ENCODE results near the gene CPHXL2. TPM values are rescaled to one million over a fixed set of nuclear protein-coding genes. Genes with fewer than 3 reads are reported as not detected.
A peak's percentile ranks its signal among the peaks of the same experiment; 100 is the strongest.

CPHXL2 gene
- total RNA-seq, 1 donor from 2014 or later, result not detected

GRCh38 chr16:75648265-75649076 lies 28.3 kb downstream of the CPHXL2 start:
- intact Hi-C loops (cut with DNase I), result no loop called here
- Histone ChIP-seq H3K36me3 (peaks cover 20% of the 10 kb centered on the region), H3K9me3 (no peaks in the 10 kb centered on the region), H3K27ac (peak overlapping the region; percentile 97), H3K4me1 (peaks cover 54% of the 10 kb centered on the region), H3K4me3 (peak overlapping the region; percentile 98), H3K27me3 (no peaks in the 10 kb centered on the region)
- DNase-seq (peak; percentile 91), ATAC-seq (peak; percentile 77)
- TF ChIP-seq CTCF (IDR thresholded peaks at IDR 0.05), result no peak

GRCh38 chr16:75647492-75648264 lies 29.1 kb downstream of the CPHXL2 start, which contains the start of the genes KARS1 and TERF2IP:
TSS of gene KARS1 (minus strand) at chr16:75647665. CDS start at chr16:75647639, 26 bp downstream.
TSS of gene TERF2IP (plus strand) at chr16:75647773. CDS start at chr16:75647883, 110 bp downstream.
- peaks cover 46% of the 10 kb centered on the region for H3K4me1 ChIP-seq
- H3K9me3 ChIP-seq, result no peaks in the 10 kb centered on the region
- ATAC-seq (peak; percentile 98), DNase-seq (peak; percentile 96)
- H3K4me3 ChIP-seq, result peak within 1 kb of the TSS; percentile 98
- TF ChIP-seq CTCF (IDR thresholded peaks at IDR 0.05), result no peak
- H3K27ac ChIP-seq, result peak within 1 kb of the TSS; percentile 97
- H3K36me3 ChIP-seq, result peaks cover 24% of the 10 kb centered on the region
- H3K27me3 ChIP-seq, result no peaks in the 10 kb centered on the region
- intact Hi-C loops (cut with DNase I), result no loop called here

- peaks cover 27% of the 10 kb centered on the region for H3K36me3 ChIP-seq
- no peaks in the 10 kb centered on the region for H3K27me3 ChIP-seq
- H3K4me1 ChIP-seq, result peaks cover 40% of the 10 kb centered on the region
- no peak for TF ChIP-seq CTCF (IDR thresholded peaks at IDR 0.05)
- no peak for DNase-seq
- H3K27ac ChIP-seq, result peak overlapping the region; percentile 97
- intact Hi-C loops (cut with DNase I), result no loop called here
- no peaks in the 10 kb centered on the region for H3K9me3 ChIP-seq
- H3K4me3 ChIP-seq, result peak overlapping the region; percentile 98
- peak; percentile 34 for ATAC-seq
These were observed 29.7 kb downstream of the CPHXL2 start for GRCh38 chr16:75647112-75647491.

GRCh38 chr16:75644240-75645012 lies 32.4 kb downstream of the CPHXL2 start:
- ATAC-seq, result no peak
- Histone ChIP-seq H3K27me3 (no peaks in the 10 kb centered on the region), H3K9me3 (no peaks in the 10 kb centered on the region), H3K36me3 (peaks cover 54% of the 10 kb centered on the region), H3K27ac (no peak overlapping the region), H3K4me3 (no peak overlapping the region), H3K4me1 (peaks cover 20% of the 10 kb centered on the region)
- TF ChIP-seq CTCF (IDR thresholded peaks at IDR 0.05), result no peak
- intact Hi-C loops (cut with DNase I), result no loop called here
- DNase-seq, result no peak

GRCh38 chr16:75640598-75640997 lies 36.2 kb downstream of the CPHXL2 start:
- no peak overlapping the region for H3K27ac ChIP-seq
- intact Hi-C loops (cut with DNase I), result no loop called here
- no peak for DNase-seq
- no peak for ATAC-seq
- peaks cover 92% of the 10 kb centered on the region for H3K36me3 ChIP-seq
- no peaks in the 10 kb centered on the region for H3K9me3 ChIP-seq
- H3K27me3 ChIP-seq, result no peaks in the 10 kb centered on the region
- no peak overlapping the region for H3K4me3 ChIP-seq
- H3K4me1 ChIP-seq, result peaks cover 8% of the 10 kb centered on the region
- TF ChIP-seq CTCF (IDR thresholded peaks at IDR 0.05), result no peak

Measured in upper lobe of right lung (tissue), 1 donor.